NCI-H2227 treated with DMSO at 0.1 percent for 48 hours (cell line): ENCODE results near the gene DISC1.
"Not testable (repeated sequence)": the region's sequence is repeated elsewhere in the genome, so short reads cannot be mapped to it uniquely, and the experiment has no call there.

Source experiments
- DNase-seq: peaks from one replicate; lab custom pipeline; 2025; lab: John Stamatoyannopoulos, UW

Gene DISC1

GRCh38 chr1:231636157-231636556 lies 9.6 kb downstream of the DISC1 start:
- no peak for DNase-seq

GRCh38 chr1:231636922-231637321 lies 10.3 kb downstream of the DISC1 start:
- DNase-seq: not testable (repeated sequence)

- no peak for DNase-seq
Observed at GRCh38 chr1:231638647-231639046, 12.1 kb downstream of the DISC1 start.

- DNase-seq: no peak
Observed at GRCh38 chr1:231639819-231640218, 13.2 kb downstream of the DISC1 start.

DNA sequence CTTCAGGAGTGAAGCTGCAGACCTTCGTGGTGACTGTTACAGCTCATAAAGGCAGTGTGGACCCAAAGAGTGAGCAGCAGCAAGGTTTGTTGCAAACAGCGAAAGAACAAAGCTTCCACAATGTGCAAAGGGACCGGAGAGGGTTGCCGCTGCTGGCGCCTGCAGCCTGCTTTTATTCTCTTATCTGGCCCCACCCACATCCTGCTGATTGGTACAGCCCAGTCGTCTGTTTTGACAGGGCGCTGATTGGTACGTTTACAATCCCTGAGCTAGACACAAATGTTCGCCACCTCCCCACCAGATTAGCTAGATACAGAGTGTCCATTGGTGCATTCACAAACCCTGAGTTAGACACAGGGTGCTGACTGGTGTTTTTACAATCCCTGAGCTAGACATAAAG lies 14.9 kb downstream of the DISC1 start:
- not testable (repeated sequence) for DNase-seq

DNA sequence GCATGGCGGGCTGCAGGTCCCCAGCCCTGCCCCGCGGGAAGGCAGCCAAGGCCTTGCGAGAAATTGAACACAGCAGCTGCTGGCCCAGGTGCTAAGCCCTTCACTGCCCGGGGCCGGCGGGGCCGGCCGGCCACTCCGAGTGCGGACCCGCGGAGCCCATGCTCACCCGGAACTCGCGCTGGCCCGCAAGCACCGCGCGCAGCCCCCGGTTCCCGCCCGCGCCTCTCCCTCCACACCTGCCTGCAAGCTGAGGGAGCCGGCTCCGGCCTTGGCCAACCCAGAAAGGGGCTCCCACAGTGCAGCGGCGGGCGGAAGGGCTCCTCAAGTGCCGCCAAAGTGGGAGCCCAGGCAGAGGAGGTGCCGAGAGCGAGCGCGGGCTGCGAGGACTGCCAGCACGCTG lies 15.5 kb downstream of the DISC1 start:
- DNase-seq: not testable (repeated sequence)

- no peak for DNase-seq
Observed at GRCh38 chr1:231642618-231643017, 16.0 kb downstream of the DISC1 start.

GRCh38 chr1:231643071-231643934 lies 16.7 kb downstream of the DISC1 start:
- no peak for DNase-seq

- no peak for DNase-seq
Observed at GRCh38 chr1:231643935-231644237, 17.3 kb downstream of the DISC1 start.

GRCh38 chr1:231645634-231646033 lies 19.0 kb downstream of the DISC1 start:
- not testable (repeated sequence) for DNase-seq

DNA sequence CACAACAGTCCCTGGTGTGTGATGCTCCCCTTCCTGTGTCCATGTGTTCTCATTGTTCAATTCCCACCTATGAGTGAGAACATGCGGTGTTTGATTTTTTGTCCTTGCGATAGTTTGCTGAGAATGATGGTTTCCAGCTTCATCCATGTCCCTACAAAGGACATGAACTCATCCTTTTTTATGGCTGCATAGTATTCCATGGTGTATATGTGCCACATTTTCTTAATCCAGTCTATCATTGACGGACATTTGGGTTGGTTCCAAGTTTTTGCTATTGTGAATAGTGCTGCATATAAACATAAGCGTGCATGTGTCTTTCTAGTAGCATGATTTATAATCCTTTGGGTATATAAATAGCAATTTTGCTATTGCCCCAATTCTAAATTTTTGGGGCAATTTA lies 19.6 kb downstream of the DISC1 start:
- DNase-seq: not testable (repeated sequence)

DNA sequence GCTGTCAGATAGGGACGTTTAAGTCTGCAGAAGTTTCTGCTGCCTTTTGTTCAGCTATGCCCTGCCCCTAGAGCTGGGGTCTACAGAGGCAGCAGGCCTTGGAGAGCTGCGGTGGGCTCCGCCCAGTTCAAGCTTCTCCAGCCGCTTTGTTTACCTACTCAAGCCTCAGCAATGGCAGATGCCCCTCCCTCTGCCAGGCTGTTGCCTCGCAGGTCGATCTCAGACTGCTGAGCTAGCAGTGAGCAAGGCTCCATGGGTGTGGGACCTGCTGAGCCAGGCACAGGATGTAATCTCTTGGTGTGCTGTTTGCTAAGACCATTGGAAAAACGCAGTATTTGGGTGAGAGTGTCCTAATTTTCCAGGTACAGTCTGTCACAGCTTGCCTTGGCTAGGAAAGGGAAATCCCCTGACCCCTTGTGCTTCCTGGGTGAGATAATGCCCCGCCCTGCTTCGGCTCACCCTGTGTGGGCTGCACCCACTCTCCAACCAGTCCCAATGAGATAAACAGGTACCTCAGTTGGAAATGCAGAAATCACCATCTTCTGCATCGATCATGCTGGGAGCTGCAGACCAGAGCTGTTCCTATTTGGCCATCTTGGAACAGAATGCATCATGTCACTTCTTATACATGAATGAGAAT lies 25.2 kb downstream of the DISC1 start:
- not testable (repeated sequence) for DNase-seq

GRCh38 chr1:231653632-231654031 lies 27.0 kb downstream of the DISC1 start:
- no peak for DNase-seq

DNA sequence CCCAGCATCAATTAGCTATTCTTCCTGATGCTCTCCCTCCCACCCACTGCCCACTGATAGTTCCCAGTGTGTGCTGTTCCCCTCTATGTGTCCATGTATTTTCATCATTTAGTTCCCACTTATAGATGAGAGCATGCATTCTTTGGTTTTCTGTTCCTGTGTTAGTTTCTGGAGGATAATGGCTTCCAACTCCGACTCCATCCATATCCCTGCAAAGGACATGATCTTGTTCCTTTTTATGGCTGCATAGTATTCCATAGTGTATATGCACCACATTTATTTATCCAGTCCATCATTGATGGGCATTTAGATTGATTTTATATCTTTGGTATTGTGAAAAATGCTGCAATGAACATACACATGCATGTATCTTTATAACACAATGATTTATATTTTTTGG lies 30.2 kb downstream of the DISC1 start:
- no peak for DNase-seq

DNA sequence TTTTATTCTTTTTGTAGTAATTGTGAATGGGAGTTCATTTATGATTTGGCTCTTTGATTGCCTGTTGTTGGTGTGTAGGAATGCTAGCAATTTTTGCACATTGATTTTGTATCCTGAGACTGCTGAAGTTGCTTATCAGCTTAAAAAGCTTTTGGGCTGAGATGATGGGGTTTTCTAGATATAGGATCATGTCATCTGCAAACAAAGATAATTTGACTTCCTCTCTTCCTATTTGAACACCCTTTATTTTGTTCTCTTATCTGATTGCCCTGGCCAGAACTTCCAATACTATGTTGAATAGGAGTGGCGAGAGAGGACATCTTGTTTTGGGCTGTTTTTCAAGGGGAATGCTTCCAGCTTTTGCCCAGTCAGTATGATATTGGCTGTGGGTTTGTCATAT lies 31.6 kb downstream of the DISC1 start:
- DNase-seq: not testable (repeated sequence)

GRCh38 chr1:231660198-231660597 lies 33.6 kb downstream of the DISC1 start:
- DNase-seq: no peak

GRCh38 chr1:231663211-231663792 lies 36.7 kb downstream of the DISC1 start:
- no peak for DNase-seq

DNA sequence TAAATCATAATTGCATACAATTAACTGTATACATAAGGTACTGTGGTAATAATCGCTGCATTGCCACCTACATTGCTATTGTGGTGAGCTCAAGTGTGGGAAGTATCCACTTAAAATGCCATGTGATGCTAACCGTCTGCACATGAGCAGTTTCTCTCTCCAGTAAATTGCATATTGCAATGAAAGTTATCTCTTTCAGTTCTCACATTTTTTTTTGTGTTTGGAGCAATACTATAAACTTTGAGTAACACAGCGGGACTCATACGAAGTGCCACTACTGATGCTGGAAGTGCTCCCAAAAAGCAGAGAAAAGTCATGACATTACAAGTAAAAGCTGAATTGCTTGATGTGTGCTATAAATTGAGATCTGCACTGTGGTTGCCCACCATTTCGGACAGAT lies 38.5 kb downstream of the DISC1 start:
- DNase-seq: no peak

DNA sequence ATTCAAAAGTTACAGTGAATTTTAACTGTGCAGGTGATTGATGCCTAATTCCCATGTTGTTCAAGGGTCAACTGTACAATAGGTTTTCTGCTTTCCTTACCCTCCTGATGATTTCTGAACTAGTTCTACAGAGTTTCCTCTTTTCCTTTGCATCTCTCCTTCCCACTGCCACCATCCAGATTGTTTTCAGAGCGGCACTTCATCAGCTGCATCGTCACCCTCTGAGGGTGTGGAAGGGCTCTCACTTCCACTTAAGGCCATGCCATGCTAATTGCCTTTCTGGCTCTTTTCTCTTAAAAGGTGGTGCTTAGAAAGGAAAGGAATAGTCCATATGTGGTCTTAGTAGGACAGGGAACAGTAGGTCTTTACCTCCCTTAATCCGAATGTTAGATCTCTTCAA lies 39.1 kb downstream of the DISC1 start:
- no peak for DNase-seq

DNA sequence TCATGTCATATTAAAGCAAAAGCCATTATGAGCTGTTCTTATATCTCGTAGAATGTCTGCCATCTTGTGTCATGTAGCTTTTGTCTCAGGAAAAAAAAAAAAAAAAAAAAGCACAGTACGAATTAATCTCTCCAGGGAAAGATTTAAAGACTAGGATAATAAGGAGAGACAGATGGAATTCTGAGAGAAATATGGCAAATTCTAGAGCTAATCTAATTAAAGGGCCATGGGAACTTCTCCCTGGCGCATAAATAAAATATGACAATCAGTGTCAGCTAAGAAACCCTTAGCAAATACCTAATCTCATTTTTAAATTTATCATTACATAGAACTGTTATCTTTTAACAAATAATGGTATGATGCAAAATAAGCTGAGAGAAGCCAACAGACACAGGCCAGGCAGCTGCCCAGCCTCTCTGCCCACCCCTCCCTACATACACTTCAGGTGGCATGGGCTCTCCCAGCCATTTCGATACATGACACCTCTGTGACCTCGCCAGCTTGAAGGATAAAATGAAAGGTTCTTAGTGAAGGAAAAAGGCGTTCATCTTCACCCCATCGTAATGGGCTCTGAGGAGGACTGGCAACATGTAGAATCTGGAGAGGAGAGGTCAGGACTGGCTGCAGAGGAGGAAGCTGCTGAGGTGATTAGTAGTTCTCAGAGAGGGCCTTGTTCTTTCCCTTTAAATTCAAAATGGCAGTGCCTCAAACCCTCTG lies 39.8 kb downstream of the DISC1 start:
- peak; percentile 50 for DNase-seq

- DNase-seq: no peak
Observed at GRCh38 chr1:231666937-231667608, 40.5 kb downstream of the DISC1 start.

- DNase-seq: no peak
Observed at GRCh38 chr1:231667896-231668506, 41.4 kb downstream of the DISC1 start.
